ENCODE measurements around the gene KANSL3. TPM values are rescaled to one million over a fixed set of nuclear protein-coding genes. Genes with fewer than 3 reads are reported as not detected.
"Not testable (repeated sequence)": the region's sequence is repeated elsewhere in the genome, so short reads cannot be mapped to it uniquely, and the experiment has no call there.

KANSL3 gene
- total and polyA plus RNA-seq, 9 of the 15 experiments (the other 6 are each of a cell fraction or from before 2014, with no cell fraction given) = 11.3 to 43.7 (median 27.9) TPM

DNA sequence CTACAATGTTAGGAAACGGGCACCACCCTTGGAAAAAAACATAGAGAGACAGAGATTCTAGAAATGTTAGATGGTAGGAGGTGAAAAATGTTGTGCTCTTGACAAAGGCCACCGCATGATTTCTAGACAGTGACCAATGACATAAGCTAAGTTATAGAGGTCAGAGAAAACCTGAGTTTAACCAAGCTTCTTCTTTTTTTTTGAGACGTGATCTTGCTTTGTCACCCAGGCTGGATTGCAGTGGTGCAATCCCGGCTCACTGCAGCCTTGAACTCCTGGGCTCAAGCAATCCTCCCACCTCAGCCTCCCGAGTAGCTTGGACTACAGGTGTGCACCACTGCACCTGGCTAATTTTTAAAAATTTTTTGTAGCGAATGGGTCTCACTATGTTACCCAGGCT lies 17.4 kb upstream of the KANSL3 start:
- Histone ChIP-seq H3K4me1 (replicated peaks in 1 of 2; ENCODE audit: control insufficient read depth in 2 of 2, insufficient read depth in 2 of 2, low read length in 2 of 2) (no peaks in the 10 kb centered on the region), H3K9me1 (ENCODE audit: control insufficient read depth, insufficient read depth, low read length) (no peaks in the 10 kb centered on the region), H3K4me2 (ENCODE audit: insufficient read depth, low read length) (no peak overlapping the region), H3K27ac (ENCODE audit: extremely low read depth, low read depth, low read length) (no peak overlapping the region), H2AFZ (ENCODE audit: low read depth, low read length) (no peak overlapping the region), H3K79me2 (ENCODE audit: control insufficient read depth, insufficient read depth, low read length) (no peaks in the 10 kb centered on the region), H3K9me3 (replicated peaks; ENCODE audit: control insufficient read depth, insufficient read depth, low read depth, low read length) (no peaks in the 10 kb centered on the region), H3K4me3 (no peak overlapping the region), H3K36me3 (ENCODE audit: control insufficient read depth, insufficient read depth, low read length) (no peaks in the 10 kb centered on the region), H4K20me1 (replicated peaks; ENCODE audit: control insufficient read depth, insufficient read depth, low read length) (no peaks in the 10 kb centered on the region), H3K9ac (ENCODE audit: insufficient read depth in 1 of 2, low read depth in 2 of 2, low read length in 2 of 2) (no peak overlapping the region), H3K27me3 (ENCODE audit: control insufficient read depth in 2 of 2, insufficient read depth in 2 of 2, low read length in 2 of 2) (peaks cover 13 to 27% of the 10 kb centered on the region in 2 experiments; a peak in 4 of 5 replicates)
- no peak for DNase-seq (ENCODE audit: extremely low read depth in 1 of 4, low spot score in 3 of 4)
- no peak for FAIRE-seq
- ChIA-PET POLR2A (interaction anchor here (0.7 to 1.3 kb wide), 3 partner anchors 9 to 58 kb away, joined by 3 to 8 read pairs (median 3); no protein-coding TSS in a partner anchor), CTCF (ENCODE audit: low intra/inter-chr PET ratio) (no interaction called here)
- 9% methylated on average over 6 of the region's 6 CpGs for WGBS (ENCODE audit: insufficient coverage, low coverage, missing lambda C conversion rate)
- BruUV-seq (replicated peaks) = no TSS peak
- in situ Hi-C loops (cut with MboI) = no loop called here
- TF ChIP-seq ELF4 (CRISPR knock-in tag; IDR thresholded peaks at IDR 0.05) (no peak), MAFF (IDR thresholded peaks at IDR 0.05; ENCODE audit: low read length) (no peak), ZSCAN32 (CRISPR knock-in tag; IDR thresholded peaks at IDR 0.05) (no peak), ZNF12 (CRISPR knock-in tag; IDR thresholded peaks at IDR 0.05) (no peak), CEBPB (tag; IDR thresholded peaks at IDR 0.05) (peak; percentile 34; the same call in 1 of the 2 replicates)
- intact Hi-C loops (cut with micrococcal nuclease) = no loop called here
- no peak for ATAC-seq

DNA sequence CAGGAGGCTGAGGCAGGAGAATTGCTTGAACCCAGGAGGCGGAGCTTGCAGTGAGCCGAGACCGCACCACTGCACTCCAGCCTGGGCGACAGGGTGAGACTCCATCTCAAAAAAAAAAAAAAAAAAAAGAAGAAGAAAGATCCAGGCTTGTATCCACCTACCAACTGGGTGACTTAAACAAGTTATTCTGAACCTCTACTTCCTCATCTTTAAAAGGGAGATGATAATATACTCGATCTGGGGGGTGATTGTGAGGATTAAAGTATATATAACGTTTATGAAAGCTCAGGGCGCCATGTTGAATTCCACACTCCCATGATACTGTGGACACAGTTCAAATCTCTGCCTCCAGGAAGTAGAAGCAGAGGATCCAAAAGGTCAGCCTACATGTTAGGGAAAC lies 16.7 kb upstream of the KANSL3 start:
- POLR2A ChIA-PET; H3K9me1 ChIP-seq (ENCODE audit: control insufficient read depth, insufficient read depth, low read length); in situ Hi-C loops (cut with MboI); BruUV-seq (replicated peaks); H4K20me1 ChIP-seq (replicated peaks; ENCODE audit: control insufficient read depth, insufficient read depth, low read length); CTCF ChIA-PET (ENCODE audit: low intra/inter-chr PET ratio); H3K4me3 ChIP-seq; ATAC-seq; FAIRE-seq; H3K79me2 ChIP-seq (ENCODE audit: control insufficient read depth, insufficient read depth, low read length); intact Hi-C loops (cut with micrococcal nuclease); H3K36me3 ChIP-seq (ENCODE audit: control insufficient read depth, insufficient read depth, low read length); H3K4me1 ChIP-seq (replicated peaks in 1 of 2; ENCODE audit: control insufficient read depth in 2 of 2, insufficient read depth in 2 of 2, low read length in 2 of 2); H3K9ac ChIP-seq (ENCODE audit: insufficient read depth in 1 of 2, low read depth in 2 of 2, low read length in 2 of 2); H3K9me3 ChIP-seq (replicated peaks; ENCODE audit: control insufficient read depth, insufficient read depth, low read depth, low read length); H3K4me2 ChIP-seq (ENCODE audit: insufficient read depth, low read length); H3K27ac ChIP-seq (ENCODE audit: extremely low read depth, low read depth, low read length); TF ChIP-seq NR2C2 (CRISPR knock-in tag; IDR thresholded peaks at IDR 0.05): not testable (repeated sequence)
- peaks cover 14 to 32% of the 10 kb centered on the region in 2 experiments; a peak in 4 of 5 replicates for H3K27me3 ChIP-seq (ENCODE audit: control insufficient read depth in 2 of 2, insufficient read depth in 2 of 2, low read length in 2 of 2)
- WGBS (ENCODE audit: insufficient coverage, low coverage, missing lambda C conversion rate) = 5% methylated on average over 4 of the region's 7 CpGs
- peak in 1 of 4 experiments; percentile 4 for DNase-seq (ENCODE audit: extremely low read depth in 1 of 4, low spot score in 3 of 4)
- TF ChIP-seq NR2C2 (tag; IDR thresholded peaks at IDR 0.05) = peak; percentile 36; the same call in 1 of the 2 replicates
- 0 out of 2 replicates have a peak overlapping the region, but pooled peaks have one; percentile 22 for H2AFZ ChIP-seq (ENCODE audit: low read depth, low read length)

Data from K562 (cell line).